Measurements from ENCODE around the gene ZMYND8.
"Not testable (repeated sequence)": the region's sequence is repeated elsewhere in the genome, so short reads cannot be mapped to it uniquely, and the experiment has no call there.

The ZMYND8 gene

GRCh38 chr20:47379433-47380150 lies 23.1 kb upstream of the ZMYND8 start:
- TF ChIP-seq CTCF (IDR thresholded peaks at IDR 0.05; ENCODE audit: control insufficient read depth, extremely low read depth, insufficient read depth): no peak
- no peak for DNase-seq (ENCODE audit: low read depth)
- no peak overlapping the region for H3K4me3 ChIP-seq (ENCODE audit: low read depth, low read length)

GRCh38 chr20:47377122-47377722 lies 20.7 kb upstream of the ZMYND8 start:
- DNase-seq (ENCODE audit: low read depth): no peak
- H3K4me3 ChIP-seq (ENCODE audit: low read depth, low read length): no peak overlapping the region
- TF ChIP-seq CTCF (IDR thresholded peaks at IDR 0.05; ENCODE audit: control insufficient read depth, extremely low read depth, insufficient read depth): no peak

- H3K4me3 ChIP-seq (ENCODE audit: low read depth, low read length); DNase-seq (ENCODE audit: low read depth): not testable (repeated sequence)
These were observed 19.7 kb upstream of the ZMYND8 start for GRCh38 chr20:47376096-47376643.

GRCh38 chr20:47374121-47374520 lies 17.6 kb upstream of the ZMYND8 start:
- DNase-seq (ENCODE audit: low read depth); H3K4me3 ChIP-seq (ENCODE audit: low read depth, low read length): not testable (repeated sequence)

- no peak for TF ChIP-seq CTCF (IDR thresholded peaks at IDR 0.05; ENCODE audit: control insufficient read depth, extremely low read depth, insufficient read depth)
- no peak for DNase-seq (ENCODE audit: low read depth)
These were observed 16.8 kb upstream of the ZMYND8 start for GRCh38 chr20:47373206-47373733.

GRCh38 chr20:47370850-47371782 lies 14.6 kb upstream of the ZMYND8 start:
- TF ChIP-seq CTCF (IDR thresholded peaks at IDR 0.05; ENCODE audit: control insufficient read depth, extremely low read depth, insufficient read depth): no peak
- DNase-seq (ENCODE audit: low read depth): no peak
- no peak overlapping the region for H3K4me3 ChIP-seq (ENCODE audit: low read depth, low read length)

More at GRCh38 chr20:47373206-47373733, 16.8 kb upstream of the ZMYND8 start:
- no peak overlapping the region for H3K4me3 ChIP-seq (ENCODE audit: low read depth, low read length)

- no peak for DNase-seq (ENCODE audit: low read depth)
- no peak for TF ChIP-seq CTCF (IDR thresholded peaks at IDR 0.05; ENCODE audit: control insufficient read depth, extremely low read depth, insufficient read depth)
- no peak overlapping the region for H3K4me3 ChIP-seq (ENCODE audit: low read depth, low read length)
These were observed 13.7 kb upstream of the ZMYND8 start for GRCh38 chr20:47370214-47370613.
